ENCODE results near the gene AGBL3. TPM values are rescaled to one million over a fixed set of nuclear protein-coding genes. Genes with fewer than 3 reads are reported as not detected.
A peak's percentile ranks its signal among the peaks of the same experiment; 100 is the strongest.

Gene AGBL3
- total RNA-seq, 2 experiments from 2014 or later, result 2.2 to 2.5 TPM

GRCh38 chr7:135147899-135148721, 161.8 kb downstream of the AGBL3 start, which contains the start of gene TMEM140:
TSS of gene TMEM140 (plus strand) at chr7:135148072. CDS start at chr7:135164442, 16,370 bp downstream.
- Mint-ChIP-seq H3K27me3 (no peaks in the 10 kb centered on the region), H3K4me3 (peak within 1 kb of the TSS; percentile 91), H3K36me3 (ENCODE audit: low read depth) (peaks cover 44% of the 10 kb centered on the region), H3K27ac (peak within 1 kb of the TSS; percentile 98), H3K4me1 (ENCODE audit: low read depth) (peaks cover 81% of the 10 kb centered on the region), H3K9me3 (peaks cover 3% of the 10 kb centered on the region)
- Histone ChIP-seq H3K4me1 (ENCODE audit: insufficient read depth, low read length) (peaks cover 32% of the 10 kb centered on the region), H3K4me3 (ENCODE audit: low read length) (peak within 1 kb of the TSS; percentile 69), H3K27me3 (ENCODE audit: control insufficient read depth in 1 of 2, insufficient read depth in 2 of 2, low read length in 2 of 2) (no peaks in the 10 kb centered on the region), H3K36me3 (ENCODE audit: insufficient read depth, low read length) (peaks cover 12% of the 10 kb centered on the region), H3K9me3 (ENCODE audit: control insufficient read depth in 1 of 2, insufficient read depth in 1 of 2, low read length in 2 of 2) (no peaks in the 10 kb centered on the region), H3K27ac (ENCODE audit: low read depth in 1 of 2, low read length in 2 of 2) (peak within 1 kb of the TSS; percentile 87 to 89)
- TF ChIP-seq CTCF (IDR thresholded peaks at IDR 0.05), result no peak
- ATAC-seq (ENCODE audit: poor library complexity), result peak; percentile 79
- POLR2A ChIA-PET, result interaction anchor here (0.7 to 4.7 kb wide), 22 partner anchors 9 to 831 kb away, joined by 3 to 111 read pairs (median 5); partner anchors contain the start of genes AGBL3, AKR1B1, BPGM and CNOT4
- DNase-seq, result peak; percentile 35 to 91 (median 58)
- intact Hi-C loops (cut with DNase I, micrococcal nuclease), result loop anchor here (1.0 to 10.0 kb wide), 5 partner anchors 22 to 503 kb away; partner anchors contain the start of genes AGBL3 (in 2 of the 2), BPGM (in 1 of the 2) and CYREN (in 1 of the 2)
- CTCF ChIA-PET, result interaction anchor here (0.8 to 7.2 kb wide), 3 partner anchors 13 to 161 kb away, joined by 3 to 53 read pairs (median 15); partner anchors contain the start of genes AGBL3 and CYREN

GRCh38 chr7:135150072-135150782, 163.9 kb downstream of the AGBL3 start:
- H3K36me3 Mint-ChIP-seq (ENCODE audit: low read depth), result peaks cover 65% of the 10 kb centered on the region
- H3K9me3 Mint-ChIP-seq, result peaks cover 18% of the 10 kb centered on the region
- no peak for DNase-seq
- peaks cover 92% of the 10 kb centered on the region for H3K4me1 Mint-ChIP-seq (ENCODE audit: low read depth)
- no peaks in the 10 kb centered on the region for H3K27me3 Mint-ChIP-seq
- Histone ChIP-seq H3K4me1 (ENCODE audit: insufficient read depth, low read length) (peaks cover 31% of the 10 kb centered on the region), H3K4me3 (ENCODE audit: low read length) (no peak overlapping the region), H3K9me3 (ENCODE audit: control insufficient read depth in 1 of 2, insufficient read depth in 1 of 2, low read length in 2 of 2) (peaks cover 0 to 9% of the 10 kb centered on the region in 2 experiments), H3K36me3 (ENCODE audit: insufficient read depth, low read length) (peaks cover 12% of the 10 kb centered on the region), H3K27ac (ENCODE audit: low read depth in 1 of 2, low read length in 2 of 2) (no peak overlapping the region), H3K27me3 (ENCODE audit: control insufficient read depth in 1 of 2, insufficient read depth in 2 of 2, low read length in 2 of 2) (no peaks in the 10 kb centered on the region)
- peak overlapping the region; percentile 91 for H3K4me3 Mint-ChIP-seq
- CTCF ChIA-PET, result interaction anchor here (7.2 kb wide), 1 partner anchor 19 kb away, joined by 53 read pairs; the partner anchor contains the start of gene CYREN
- intact Hi-C loops (cut with DNase I, micrococcal nuclease), result loop anchor here in 1 of 2 experiments (2.0 to 5.0 kb wide), 2 partner anchors 17 to 498 kb away; no protein-coding TSS in a partner anchor
- no peak for TF ChIP-seq CTCF (IDR thresholded peaks at IDR 0.05)
- H3K27ac Mint-ChIP-seq, result peak overlapping the region; percentile 98
- POLR2A ChIA-PET, result interaction anchor here (1.1 to 4.7 kb wide), 4 partner anchors 7 to 163 kb away, joined by 4 to 70 read pairs (median 18); partner anchors contain the start of genes AGBL3 and WDR91
- no peak for ATAC-seq (ENCODE audit: poor library complexity)

- Mint-ChIP-seq H3K4me1 (ENCODE audit: low read depth) (peaks cover 88% of the 10 kb centered on the region), H3K27ac (peak overlapping the region; percentile 46), H3K36me3 (ENCODE audit: low read depth) (peaks cover 74% of the 10 kb centered on the region), H3K27me3 (no peaks in the 10 kb centered on the region), H3K4me3 (peak overlapping the region; percentile 57), H3K9me3 (peaks cover 24% of the 10 kb centered on the region)
- H3K36me3 ChIP-seq (ENCODE audit: insufficient read depth, low read length), result peaks cover 18% of the 10 kb centered on the region
- ATAC-seq (ENCODE audit: poor library complexity), result no peak
- peaks cover 27% of the 10 kb centered on the region for H3K4me1 ChIP-seq (ENCODE audit: insufficient read depth, low read length)
- peaks cover 0 to 18% of the 10 kb centered on the region in 2 experiments for H3K9me3 ChIP-seq (ENCODE audit: control insufficient read depth in 1 of 2, insufficient read depth in 1 of 2, low read length in 2 of 2)
- no peak for TF ChIP-seq CTCF (IDR thresholded peaks at IDR 0.05)
- ChIA-PET CTCF (interaction anchor here (7.2 kb wide), 1 partner anchor 18 kb away, joined by 53 read pairs; the partner anchor contains the start of gene CYREN), POLR2A (interaction anchor here (0.9 to 1.1 kb wide), 2 partner anchors 18 to 20 kb away, joined by 4 to 5 read pairs; partner anchors contain the start of gene CYREN)
- H3K27me3 ChIP-seq (ENCODE audit: control insufficient read depth in 1 of 2, insufficient read depth in 2 of 2, low read length in 2 of 2), result no peaks in the 10 kb centered on the region
- intact Hi-C loops (cut with DNase I, micrococcal nuclease), result loop anchor here in 1 of 2 experiments (2.0 to 5.0 kb wide), 2 partner anchors 16 to 499 kb away; no protein-coding TSS in a partner anchor
- no peak for DNase-seq
- no peak overlapping the region for H3K27ac ChIP-seq (ENCODE audit: low read depth in 1 of 2, low read length in 2 of 2)
- no peak overlapping the region for H3K4me3 ChIP-seq (ENCODE audit: low read length)
Observed at GRCh38 chr7:135151132-135151531, 164.8 kb downstream of the AGBL3 start.
